SW 1271 (cell line): ENCODE data around the gene BCAR3.

ENCODE experiments used
- DNase-seq, 2 experiments: peaks; one replicate each; lab custom pipeline; 2025; lab: John Stamatoyannopoulos, UW

BCAR3 gene

DNA sequence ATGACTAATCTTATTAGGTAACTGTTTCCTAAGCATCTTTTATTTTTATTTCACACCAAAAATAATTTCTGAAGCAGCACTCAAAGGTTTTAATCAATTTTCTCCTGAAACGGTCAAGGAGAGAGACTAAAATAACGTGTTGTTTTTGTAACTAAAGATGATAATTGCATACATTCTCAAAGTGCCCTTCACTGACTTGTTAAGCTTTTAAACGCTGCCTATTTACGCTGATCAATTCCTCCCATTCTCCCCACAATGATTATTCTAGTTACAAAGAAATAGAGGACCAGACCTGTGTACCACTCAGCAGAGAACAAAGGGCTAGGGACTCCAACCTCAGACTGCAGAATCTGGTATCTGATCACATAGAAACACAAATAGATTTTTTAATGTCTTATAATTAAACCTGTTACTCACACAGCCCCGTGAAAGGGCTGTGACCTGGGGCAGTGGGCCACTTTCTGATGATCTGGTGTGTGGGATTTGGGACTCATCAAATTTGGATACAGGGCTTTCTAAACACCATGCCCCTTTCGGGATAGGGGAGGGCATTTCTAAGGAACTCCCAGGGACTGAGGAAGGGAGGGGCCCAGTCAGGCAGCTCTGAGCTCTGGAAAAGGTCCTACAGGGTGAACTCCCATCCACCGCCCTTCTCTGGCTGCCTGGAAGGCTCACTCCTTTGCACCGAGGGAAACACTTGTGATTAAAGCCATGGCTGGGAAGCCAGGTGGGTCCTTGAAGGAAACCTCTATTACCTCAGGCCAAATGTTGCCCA is 65.2 kb downstream of the BCAR3 start:
- peak in 1 of 2 experiments; percentile 25 for DNase-seq

DNA sequence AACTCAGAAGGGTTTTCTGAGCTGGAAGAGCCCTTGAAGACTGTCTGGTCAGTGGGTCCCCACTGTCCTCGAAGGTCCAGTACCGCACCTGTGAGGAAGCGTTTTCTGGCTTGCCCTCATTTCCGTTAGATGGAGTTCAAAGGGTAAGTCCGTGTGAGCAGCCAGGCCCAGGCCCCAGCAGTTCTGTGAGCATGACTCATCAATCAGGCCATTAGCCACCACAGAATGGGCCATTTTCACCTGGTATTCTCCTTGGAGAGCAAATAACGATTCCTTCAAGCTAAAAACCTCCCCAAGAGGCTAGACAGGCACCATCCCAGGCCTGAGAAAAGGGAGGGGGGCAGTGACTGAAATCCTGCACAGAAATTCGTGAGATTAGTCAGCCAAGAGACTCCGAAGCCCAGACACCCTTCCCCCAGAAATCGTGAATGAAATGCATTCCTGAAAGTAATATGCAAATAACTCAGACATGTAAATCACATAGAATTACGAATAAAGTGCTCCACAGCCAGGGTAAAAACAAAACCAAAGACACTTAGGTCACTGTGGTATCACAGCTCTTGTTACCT is 66.0 kb downstream of the BCAR3 start:
- DNase-seq: peak in 1 of 2 experiments; percentile 18

DNA sequence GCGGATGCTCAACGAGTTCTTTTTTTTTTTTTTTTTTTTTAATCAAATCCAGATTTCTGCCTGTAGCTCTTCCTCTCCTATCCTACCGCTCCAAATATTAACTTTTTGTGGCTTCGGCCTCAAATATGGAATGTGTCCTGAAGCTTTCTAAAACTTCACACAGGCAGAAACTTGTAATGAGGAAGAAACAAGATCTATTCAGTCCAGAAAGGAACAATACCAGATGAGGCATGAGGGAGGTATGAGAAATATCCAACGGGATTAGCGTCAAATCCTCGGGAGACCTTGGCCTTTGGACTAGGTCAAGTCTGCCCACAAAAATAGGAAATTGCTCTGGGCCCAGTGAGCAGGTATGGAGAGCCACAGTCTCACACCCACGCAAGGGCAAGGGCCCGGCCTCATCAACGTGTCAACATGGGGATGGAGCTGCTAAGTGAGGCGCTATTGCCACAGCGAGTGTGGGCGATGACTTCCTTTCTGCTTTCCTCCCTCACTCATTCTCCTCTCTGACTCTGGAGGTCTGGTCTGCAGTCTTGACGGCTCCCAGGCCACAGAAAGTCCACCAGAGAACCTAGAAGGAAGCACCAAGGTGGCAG is 66.6 kb downstream of the BCAR3 start:
- DNase-seq: no peak

DNA sequence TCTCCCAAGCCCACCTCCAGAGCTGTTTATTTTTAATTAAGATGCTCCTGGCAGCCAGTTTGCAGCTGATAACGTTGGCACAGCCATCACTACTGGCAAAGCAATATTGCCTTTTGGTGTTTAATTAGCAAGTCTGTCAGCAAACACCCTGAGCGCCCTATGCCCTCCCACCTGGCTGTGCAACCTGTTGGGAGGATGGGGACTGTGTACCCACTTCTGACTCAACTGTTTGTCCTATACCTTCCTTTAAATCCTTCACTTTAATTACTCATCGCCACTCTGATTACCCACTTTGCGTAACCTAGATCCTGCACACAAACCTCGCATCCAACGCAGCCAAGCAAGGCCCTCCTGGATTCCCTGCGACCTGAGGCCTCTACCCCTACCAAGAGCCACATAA is 67.1 kb downstream of the BCAR3 start:
- no peak for DNase-seq

DNA sequence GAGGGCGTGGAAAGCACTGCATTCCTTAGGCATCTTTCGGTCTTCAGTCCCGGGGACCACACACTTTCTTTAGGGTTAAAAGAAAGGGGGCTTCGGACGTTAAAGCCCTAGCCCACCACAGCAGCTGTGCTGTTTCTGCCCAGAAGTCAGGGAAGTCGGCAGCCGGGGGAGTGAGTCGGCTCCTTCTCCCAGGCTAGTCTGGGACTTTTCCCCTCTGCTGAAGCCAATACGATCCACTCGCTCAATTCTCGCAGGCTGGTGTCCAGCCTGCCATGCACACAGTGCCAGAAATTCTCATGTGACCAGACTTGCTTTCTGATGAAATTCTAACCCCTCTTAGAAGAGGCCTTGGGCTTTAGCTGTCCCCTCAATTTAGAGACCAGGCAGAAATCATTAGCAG is 67.7 kb downstream of the BCAR3 start:
- no peak for DNase-seq

DNA sequence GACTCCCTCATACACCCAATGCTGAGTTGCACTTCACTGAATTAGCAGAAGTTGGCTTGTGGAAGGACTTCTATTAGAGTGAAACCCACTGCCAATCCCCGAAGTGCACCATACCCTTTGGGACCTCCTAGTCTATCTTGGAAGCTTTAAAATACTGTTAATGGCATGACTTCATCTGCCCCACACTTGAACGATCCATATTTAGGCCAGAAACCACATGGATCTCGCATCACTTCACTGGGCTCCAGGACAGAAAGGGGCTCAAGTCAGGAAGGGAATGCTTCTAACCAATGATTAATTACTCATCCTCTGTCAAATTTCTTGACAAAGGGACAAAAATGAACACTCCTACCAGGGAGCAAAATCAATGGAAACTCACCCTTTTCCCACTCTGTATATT is 69.1 kb downstream of the BCAR3 start:
- no peak for DNase-seq

DNA sequence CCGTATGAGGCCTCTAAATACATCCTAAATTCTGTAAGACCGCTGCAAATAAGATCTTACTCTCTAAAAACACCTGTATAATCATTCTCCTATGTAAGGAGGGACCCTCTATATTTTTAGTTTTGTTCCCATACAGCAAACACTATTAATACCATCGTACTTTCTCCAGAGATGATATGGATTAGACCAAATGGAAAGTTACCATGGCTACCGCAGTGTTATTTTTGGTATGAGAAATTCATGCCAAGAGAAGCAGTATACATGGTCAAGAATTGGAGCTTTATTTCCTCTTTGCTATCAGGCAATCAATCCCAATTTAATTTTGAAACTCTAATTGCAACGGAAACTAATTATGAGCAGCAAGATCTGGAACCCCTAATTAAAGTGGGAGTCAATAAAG is 70.0 kb downstream of the BCAR3 start:
- DNase-seq: no peak

DNA sequence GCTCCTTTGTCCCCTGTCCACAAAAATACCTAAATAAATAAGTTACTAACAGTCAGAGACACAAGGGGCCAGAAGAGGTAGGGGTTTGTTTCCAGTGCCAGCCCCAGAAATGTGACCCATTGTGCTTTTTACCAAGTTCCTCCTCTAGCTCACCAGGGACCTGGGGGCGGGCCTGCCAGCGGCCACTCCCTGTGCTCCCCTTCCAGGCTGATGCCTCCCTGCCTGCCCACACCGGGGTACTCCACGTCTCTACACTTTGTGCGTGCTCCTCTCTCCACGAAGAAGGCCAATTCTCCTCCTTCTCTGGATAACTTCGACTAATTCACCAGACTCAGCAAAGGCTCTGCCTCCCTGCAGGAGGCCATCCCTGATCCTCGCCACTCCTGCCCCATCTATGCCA is 72.1 kb downstream of the BCAR3 start:
- no peak for DNase-seq

DNA sequence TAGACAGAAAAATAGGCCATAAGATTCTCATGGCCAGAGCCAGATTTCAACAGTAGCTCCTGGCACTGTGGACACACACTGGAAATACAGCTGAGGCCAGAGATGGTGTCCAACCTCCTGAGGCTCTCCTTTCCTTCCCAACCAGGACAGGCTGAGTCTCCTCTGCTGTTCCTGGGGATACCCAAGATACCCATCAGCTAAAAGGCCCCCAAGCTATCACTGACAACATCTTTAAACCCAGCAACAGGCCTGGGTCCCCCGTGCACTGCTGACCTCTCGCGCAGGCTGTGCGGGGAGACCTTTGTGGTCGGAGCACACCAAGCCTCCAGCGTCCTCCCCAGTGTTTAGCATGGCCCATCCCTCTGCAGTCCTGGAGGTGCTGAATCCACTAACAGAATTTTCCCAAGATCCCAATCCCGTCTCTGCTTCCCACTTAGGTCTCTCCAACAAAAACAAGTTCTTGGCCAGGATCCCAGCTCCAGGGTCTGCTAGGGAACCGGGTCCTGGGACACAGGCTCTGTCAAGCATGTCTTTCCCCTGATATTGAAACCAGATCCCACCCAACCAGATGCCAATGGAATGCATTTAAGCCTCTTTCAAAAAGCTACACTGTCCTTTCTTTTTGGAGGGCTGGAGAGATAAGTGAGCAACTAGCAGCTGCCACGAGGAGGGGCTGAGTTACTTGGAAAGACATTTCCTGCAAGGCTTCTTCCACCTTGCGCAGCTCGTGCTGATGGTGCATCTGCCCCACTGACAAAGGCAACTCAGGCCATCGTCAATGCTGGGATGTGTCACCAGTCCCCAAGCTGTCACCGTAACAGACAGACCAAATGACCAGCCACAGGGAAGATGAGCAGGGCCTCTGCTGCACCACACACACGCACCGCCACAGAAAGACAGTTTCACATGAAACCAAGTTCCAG is 73.2 kb downstream of the BCAR3 start:
- DNase-seq: no peak

DNA sequence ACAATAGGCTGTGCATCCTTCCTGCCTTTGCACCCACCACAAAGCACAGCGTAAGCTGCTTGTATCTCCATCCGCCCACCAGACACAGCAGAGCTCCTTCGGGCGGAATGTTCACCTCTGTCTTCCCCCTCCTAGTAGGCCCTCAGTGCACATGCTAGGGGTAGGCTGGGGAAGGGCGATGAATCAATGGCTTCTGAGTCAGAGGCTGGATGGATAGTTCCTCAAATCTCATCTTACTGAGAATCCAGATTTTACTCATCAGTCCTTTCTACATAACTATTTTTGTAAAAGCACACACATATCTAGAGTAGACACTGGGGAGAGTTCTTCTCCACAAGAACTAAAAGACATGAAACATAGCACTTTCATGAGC is 73.8 kb downstream of the BCAR3 start:
- no peak for DNase-seq

DNA sequence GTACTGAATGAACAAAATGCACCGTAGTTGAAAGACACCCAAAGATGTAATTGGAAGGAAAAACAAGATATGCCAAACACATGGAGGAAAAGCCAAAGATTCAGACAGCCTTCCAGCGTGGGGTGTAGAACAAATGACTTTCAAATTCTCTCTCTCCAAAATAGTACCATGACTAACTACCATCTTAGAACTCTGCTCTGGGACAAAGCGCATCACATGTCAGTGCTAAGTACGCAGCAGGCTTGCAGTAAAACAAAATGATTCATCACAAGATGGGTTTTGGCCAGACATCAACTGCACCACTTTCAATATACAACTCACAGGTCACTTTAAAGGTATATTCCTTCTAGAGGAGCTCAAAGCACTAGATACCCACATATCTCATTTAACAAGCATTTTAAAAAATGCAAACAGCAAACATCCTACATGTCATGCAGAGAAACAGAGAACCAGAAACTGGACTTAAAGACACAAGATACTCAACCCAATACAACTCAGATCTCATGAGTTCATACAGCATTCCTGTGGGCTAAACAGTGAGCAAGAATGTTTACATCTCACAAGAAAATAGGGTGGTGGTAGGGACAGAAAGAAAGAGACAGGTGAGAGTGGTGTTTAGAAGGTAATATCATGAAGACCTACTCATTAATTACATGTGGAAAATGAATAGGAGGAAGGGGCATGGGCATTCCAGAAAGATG is 75.7 kb downstream of the BCAR3 start:
- peak in 1 of 2 experiments; percentile 28 for DNase-seq

DNA sequence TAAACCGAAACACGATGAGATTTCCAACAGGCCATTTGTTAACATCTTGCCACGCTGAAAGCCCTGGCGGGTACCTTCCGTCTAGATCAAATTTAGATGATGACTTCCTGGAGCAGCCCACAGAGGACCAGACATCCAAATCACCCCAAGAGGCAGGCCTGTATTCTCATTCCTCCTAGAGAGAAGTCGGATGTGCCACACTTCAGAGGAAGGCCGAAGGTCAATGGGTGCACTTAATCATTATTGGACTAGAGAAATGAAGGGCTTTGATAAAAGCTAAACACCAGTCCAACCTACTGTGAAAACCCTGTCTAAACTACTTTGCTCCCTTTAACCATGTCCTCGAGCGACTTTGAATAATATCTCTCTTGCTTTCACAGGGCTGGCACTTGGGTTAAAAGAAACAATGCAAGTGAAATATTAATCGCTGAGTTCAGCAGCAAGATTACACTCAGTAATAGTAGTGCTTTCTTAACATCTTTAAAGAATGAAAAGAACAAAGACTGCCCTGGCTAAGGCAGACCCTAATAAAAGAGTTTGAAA is 76.5 kb downstream of the BCAR3 start:
- no peak for DNase-seq

DNA sequence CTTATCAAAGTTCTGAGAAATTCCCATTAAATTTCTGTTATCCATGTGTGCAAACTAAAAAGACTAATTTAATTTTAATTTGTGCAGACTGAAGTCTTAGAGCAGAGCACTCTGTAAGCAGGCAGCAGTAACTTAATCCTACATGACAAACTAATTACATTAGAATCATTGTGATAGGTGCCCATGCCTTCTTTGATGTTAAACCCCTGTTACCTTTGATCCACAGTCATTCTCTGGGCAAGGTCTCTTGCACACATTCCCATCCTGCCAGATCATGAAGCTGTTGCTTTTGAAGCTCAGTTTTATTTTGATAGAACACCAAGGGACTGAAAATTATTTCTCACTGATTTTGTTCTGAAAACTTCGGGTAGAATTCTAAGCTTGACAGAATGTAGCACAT is 77.2 kb downstream of the BCAR3 start:
- DNase-seq: no peak

DNA sequence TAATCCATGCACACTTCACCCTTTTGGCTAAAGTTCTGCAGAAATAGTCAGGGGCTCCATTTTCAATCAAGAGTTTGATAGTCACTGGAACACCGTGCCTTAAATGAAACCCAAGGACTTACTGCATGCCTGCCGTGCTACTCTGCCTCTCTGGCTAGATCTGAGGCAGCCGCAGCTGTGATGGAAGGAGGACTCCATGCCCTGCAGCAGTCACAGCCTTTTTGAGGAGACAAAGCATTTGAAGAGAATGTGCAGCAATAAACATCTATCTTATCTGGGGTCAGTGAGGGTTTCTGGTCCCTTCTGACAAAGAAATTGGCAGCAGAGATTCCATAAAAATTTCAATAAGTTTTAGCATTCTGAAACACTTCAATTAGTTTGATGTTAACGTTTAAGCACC is 78.0 kb downstream of the BCAR3 start:
- no peak for DNase-seq

DNA sequence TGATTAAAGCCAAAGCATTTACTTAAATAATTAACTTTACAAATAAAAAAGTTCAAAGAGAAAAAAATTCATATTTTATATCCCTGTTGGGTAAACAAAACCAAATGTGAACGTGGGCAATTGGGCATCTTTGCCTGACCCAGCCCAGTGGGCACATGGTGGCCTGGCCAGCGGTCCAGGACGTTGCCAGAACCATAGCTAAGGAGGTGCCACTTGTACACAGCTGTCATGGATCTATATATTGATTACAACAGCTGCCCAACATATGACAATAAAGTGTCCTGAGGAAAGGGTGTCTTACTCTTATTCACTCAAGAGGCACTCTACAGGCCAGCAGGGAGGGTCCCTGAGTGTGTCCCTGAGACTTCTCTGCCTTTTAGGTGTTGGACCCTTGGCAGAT is 78.5 kb downstream of the BCAR3 start:
- no peak for DNase-seq

DNA sequence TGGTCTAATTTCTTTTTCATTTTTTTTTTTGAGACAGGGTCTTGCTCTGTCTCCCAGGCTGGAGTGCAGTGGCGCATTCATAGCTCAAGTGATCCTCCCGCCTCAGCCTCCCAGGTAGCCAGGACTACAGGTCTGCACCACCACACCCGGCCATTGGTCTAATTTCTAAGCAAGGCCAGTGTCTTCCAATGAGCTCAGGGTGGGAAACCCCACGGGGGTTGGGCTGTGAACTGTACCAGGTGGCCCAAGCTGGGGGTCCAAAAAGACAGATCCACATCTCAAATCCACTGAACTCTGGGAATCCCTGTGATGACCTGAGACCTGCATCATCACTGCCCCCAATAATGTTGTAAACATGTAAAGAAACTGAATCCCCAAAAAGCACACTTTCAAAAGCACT is 79.5 kb downstream of the BCAR3 start:
- DNase-seq: no peak

DNA sequence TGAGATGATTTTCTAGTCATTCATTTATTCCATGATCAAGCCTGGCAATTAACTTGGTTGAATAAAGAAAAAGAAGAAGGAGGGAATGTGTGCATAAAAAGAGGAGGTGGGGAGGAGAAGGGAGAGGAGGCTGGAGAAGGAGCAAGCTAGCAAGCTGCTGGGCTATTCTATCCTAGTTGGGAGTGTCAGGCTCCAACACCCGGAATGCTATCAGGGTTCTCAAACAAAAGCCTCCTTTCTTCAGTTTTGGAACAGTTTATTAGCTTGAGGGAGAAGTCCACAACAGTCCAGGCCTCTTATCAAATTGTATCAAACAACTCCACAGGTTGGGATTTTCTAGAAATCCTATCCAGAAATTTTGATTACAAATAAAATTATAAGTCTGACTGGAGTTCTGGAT is 80.0 kb downstream of the BCAR3 start:
- no peak for DNase-seq

DNA sequence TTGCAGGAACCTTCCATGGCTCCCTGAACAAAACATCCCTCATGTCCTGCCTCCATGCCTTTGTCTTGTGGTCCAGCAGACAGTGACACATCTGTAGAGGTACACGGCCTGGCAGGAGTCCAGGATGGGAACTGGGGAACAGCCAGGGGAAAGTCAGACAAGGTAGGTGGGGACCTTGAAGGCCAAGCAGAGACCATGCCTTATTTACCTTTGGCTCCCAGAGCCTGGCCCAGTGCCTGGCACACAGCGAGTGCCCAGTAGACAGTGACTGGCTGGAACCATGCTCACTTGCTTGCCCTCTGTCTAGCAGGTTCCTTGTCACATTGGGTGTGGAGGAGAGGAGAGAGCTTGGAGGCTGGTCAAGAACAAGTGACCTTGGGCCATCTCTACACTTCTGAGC is 81.0 kb downstream of the BCAR3 start:
- no peak for DNase-seq

DNA sequence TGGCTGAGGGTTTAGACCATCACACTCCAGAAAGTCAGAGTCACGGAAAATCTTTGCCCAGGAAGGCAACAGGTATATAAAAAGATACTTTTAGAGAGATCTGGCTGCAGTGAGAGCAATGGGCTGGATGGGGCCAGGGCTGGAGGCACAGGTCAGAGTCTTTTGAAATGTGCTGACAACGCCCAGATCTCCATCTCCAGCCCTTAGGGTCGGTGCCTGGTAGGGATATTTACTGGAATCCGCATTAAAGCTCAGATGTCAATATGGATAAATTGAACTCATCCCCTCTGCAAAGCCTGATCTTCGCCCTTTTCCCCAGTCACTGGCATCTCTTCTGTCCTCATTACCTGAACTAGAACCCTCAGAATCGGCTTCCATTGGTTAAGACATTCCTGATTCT is 82.2 kb downstream of the BCAR3 start:
- no peak for DNase-seq

DNA sequence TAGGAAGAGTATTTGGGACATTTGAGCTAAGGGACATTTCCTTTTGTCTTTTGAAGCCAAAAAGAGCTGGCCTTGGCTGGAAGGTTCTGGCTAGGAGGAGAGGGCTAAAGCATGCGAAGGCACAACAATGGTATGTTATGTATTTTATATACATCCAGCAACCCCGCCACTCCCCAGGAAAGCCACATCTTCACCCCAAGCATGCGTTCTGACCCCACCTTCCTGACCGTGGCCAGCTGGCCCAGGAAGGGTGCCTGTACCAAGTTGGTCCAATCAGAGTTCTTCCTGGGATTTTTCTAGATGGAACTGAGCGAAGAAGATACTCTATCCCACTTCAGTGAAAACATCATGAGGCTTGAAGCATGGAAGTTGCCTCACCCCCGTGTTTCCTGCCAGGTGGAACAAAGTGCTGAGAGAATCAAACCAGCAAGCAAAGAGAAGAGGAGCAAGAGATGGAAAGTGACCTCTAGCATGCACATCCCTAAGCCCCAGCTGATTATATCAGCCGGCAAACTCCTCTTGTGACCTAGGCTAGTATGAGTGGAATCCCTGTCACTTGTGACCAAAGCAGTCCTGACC is 82.7 kb downstream of the BCAR3 start:
- no peak for DNase-seq

DNA sequence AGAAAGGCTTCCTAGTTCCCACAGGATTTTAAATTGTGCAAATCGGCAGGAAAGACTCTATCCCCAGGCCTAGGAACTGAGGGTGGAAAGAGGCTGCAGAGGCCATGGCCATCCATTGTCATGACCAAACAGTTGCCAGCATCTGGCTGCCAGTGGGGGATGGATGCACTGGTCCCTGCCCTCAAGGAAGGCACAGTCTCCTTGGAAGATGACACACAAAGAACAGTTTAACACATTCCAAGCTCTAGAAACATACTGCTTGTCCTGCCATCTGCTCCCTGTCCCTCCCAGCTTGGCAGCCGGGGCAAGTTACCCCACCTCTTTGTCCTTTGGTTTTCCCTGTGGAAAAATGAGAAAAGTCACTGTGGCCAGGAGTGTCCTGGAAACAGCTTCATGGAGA is 83.2 kb downstream of the BCAR3 start:
- no peak for DNase-seq
